GM12865 (cell line): ENCODE data around the gene ULK1.
A peak's percentile ranks its signal among the peaks of the same experiment; 100 is the strongest.

ENCODE experiments used
- DNase-seq: peaks from one replicate; pipeline ENCODE4 v3.0.0; 2010; ENCODE audit warnings: low read depth
- H3K4me3 ChIP-seq: 2 replicates; pipeline ENCODE4 v1.5.1; 2011; ENCODE audit warnings: mild to moderate bottlenecking, low read depth, low read length, control low read depth
- CTCF ChIP-seq: IDR thresholded peaks from 2 replicates; pipeline ENCODE4 v1.5.1; 2011; ENCODE audit warnings: low read length, control low read depth, low read depth, inconsistent platforms; ENCODE audit not compliant: insufficient read depth; ENCODE audit errors: missing control alignments

The ULK1 gene

GRCh38 chr12:131894313-131894860 is at the start of gene ULK1:
Gene ULK1 (plus strand): TSS chr12:131894622. CDS start chr12:131895002, 380 bp downstream.
- peak; percentile 91 for DNase-seq
- TF ChIP-seq CTCF: no peak
- H3K4me3 ChIP-seq: peak within 1 kb of the TSS; percentile 75

GRCh38 chr12:131844656-131845055 is 49.8 kb upstream of the ULK1 start:
- TF ChIP-seq CTCF: no peak
- no peak overlapping the region for H3K4me3 ChIP-seq
- no peak for DNase-seq

- no peak for DNase-seq
- H3K4me3 ChIP-seq: no peak overlapping the region
- TF ChIP-seq CTCF: no peak
Observed at GRCh38 chr12:131845121-131845520, 49.3 kb upstream of the ULK1 start.

GRCh38 chr12:131847456-131847855 is 47.0 kb upstream of the ULK1 start:
- H3K4me3 ChIP-seq: no peak overlapping the region
- no peak for DNase-seq
- no peak for TF ChIP-seq CTCF

GRCh38 chr12:131848753-131849152 is 45.7 kb upstream of the ULK1 start:
- no peak for TF ChIP-seq CTCF
- DNase-seq: no peak
- H3K4me3 ChIP-seq: no peak overlapping the region

- no peak for TF ChIP-seq CTCF
- DNase-seq: no peak
- no peak overlapping the region for H3K4me3 ChIP-seq
Observed at GRCh38 chr12:131849700-131850553, 44.5 kb upstream of the ULK1 start.
